Prostate gland (tissue), 2 donors: Measurements from ENCODE around the gene NUP50.

Experiments
- CTCF ChIP-seq, 4 experiments: fragments of 200-600 bp in 2 of 4; fragments of 450-650 bp in 2 of 4; sonication (generic) in 2 of 4; IDR thresholded peaks; 1 replicate in 3 of 4; 2 replicates in 1 of 4; pipeline ENCODE4 v1.5.1; 2016 to 2019; ENCODE audit warnings: antibody characterized with exemption in 4 of 4, mild to moderate bottlenecking in 2 of 4, moderate library complexity in 2 of 4
- POLR2A ChIP-seq: fragments of 450-650 bp; IDR thresholded peaks from one replicate; pipeline ENCODE4 v1.6.1; 2016; ENCODE audit warnings: antibody characterized with exemption, mild to moderate bottlenecking

- no peak for TF ChIP-seq POLR2A
- no peak for TF ChIP-seq CTCF (IDR thresholded peaks at IDR 0.05)
Observed at GRCh38 chr22:45131749-45132148, 32.0 kb upstream of the NUP50 start.
